Caco-2 (cell line): Measurements from ENCODE around the gene CACNA1C. TPM values are rescaled to one million over a fixed set of nuclear protein-coding genes. Genes with fewer than 3 reads are reported as not detected.

Source experiments
- BruUV-seq: library from RNA; stranded (reverse); fragments of 400-500 nt; replicated peaks from 2 replicates; lab custom pipeline; 2021; lab: Mats Ljungman, UMichigan
- CTCF ChIA-PET: fragments of 300-600 bp; sonication (Branson Sonifier 250); formaldehyde crosslinking; loops from one replicate; lab custom pipeline; 2022; ENCODE audit warnings: antibody characterized with exemption; lab: Charles Lee
- POLR2A ChIA-PET: fragments of 300-600 bp; sonication (Branson Sonifier 250); formaldehyde crosslinking; loops from one replicate; lab custom pipeline; 2022; ENCODE audit warnings: antibody characterized with exemption; lab: Charles Lee
- DNase-seq, 2 experiments: peaks; one replicate each; pipeline versions ENCODE4 v3.0.0 to v3.0.0-alpha.2; 2020 to 2022
- H3K27me3 ChIP-seq: replicated peaks from 2 replicates; pipeline ENCODE4 v1.6.0; 2011; ENCODE audit warnings: low read length; ENCODE audit not compliant: control insufficient read depth, insufficient read depth
- H3K36me3 ChIP-seq: 2 replicates; pipeline ENCODE4 v1.5.1; 2011; ENCODE audit warnings: low read length; ENCODE audit not compliant: control insufficient read depth, insufficient read depth
- H3K4me1 ChIP-seq: fragments of 250-450 bp; sonication (Bioruptor Pico); 2 replicates; pipeline ENCODE4 v1.5.1; 2020; ENCODE audit warnings: mild to moderate bottlenecking
- H3K4me3 ChIP-seq: 2 replicates; pipeline ENCODE4 v1.5.1; 2011; ENCODE audit warnings: low read depth, mild to moderate bottlenecking, control low read depth, low read length
- H3K9me3 ChIP-seq: fragments of 250-450 bp; sonication (Bioruptor Pico); 2 replicates; pipeline ENCODE4 v1.5.1; 2020; ENCODE audit warnings: mild to moderate bottlenecking, moderate library complexity
- H3K27ac Mint-ChIP-seq: one replicate; pipeline ENCODE4 v1.8.0; 2022; ENCODE audit warnings: mixed read lengths; ENCODE audit not compliant: unreplicated experiment
- H3K27me3 Mint-ChIP-seq: one replicate; pipeline ENCODE4 v1.8.0; 2022; ENCODE audit warnings: mixed read lengths; ENCODE audit not compliant: insufficient read depth, unreplicated experiment
- H3K36me3 Mint-ChIP-seq: one replicate; pipeline ENCODE4 v1.8.0; 2022; ENCODE audit warnings: mild to moderate bottlenecking, mixed read lengths; ENCODE audit not compliant: insufficient read depth, unreplicated experiment
- H3K4me1 Mint-ChIP-seq: one replicate; pipeline ENCODE4 v1.8.0; 2022; ENCODE audit warnings: low read depth, mixed read lengths; ENCODE audit not compliant: unreplicated experiment
- H3K4me3 Mint-ChIP-seq: one replicate; pipeline ENCODE4 v1.8.0; 2022; ENCODE audit warnings: mild to moderate bottlenecking, moderate library complexity, mixed read lengths; ENCODE audit not compliant: unreplicated experiment
- H3K9me3 Mint-ChIP-seq: one replicate; pipeline ENCODE4 v1.8.0; 2022; ENCODE audit warnings: mixed read lengths; ENCODE audit not compliant: unreplicated experiment
- intact Hi-C: fragments of 100-400 bp; cut with micrococcal nuclease; formaldehyde crosslinking; loops from one replicate; pipeline ENCODE4 v1.10.0; 2022; ENCODE audit not compliant: unreplicated experiment
- total RNA-seq: library from RNA; stranded (reverse); gene quantifications from 2 replicates; pipeline ENCODE4 v1.2.3, GENCODE V29; 2022
- TF ChIP-seq, protein P1 (sequence below), 2 experiments: fragments of 200-600 bp in 1 of 2; IDR thresholded peaks; 1 replicate in 1 of 2; 2 replicates in 1 of 2; pipeline versions ENCODE4 v1.5.1 to v1.8.0; 2011 to 2022; ENCODE audit warnings: antibody characterized with exemption in 1 of 2, control low read depth in 1 of 2, inconsistent platforms in 1 of 2, low read depth in 1 of 2, low read length in 1 of 2, mild to moderate bottlenecking in 1 of 2, moderate library complexity in 1 of 2; ENCODE audit not compliant: insufficient read depth in 1 of 2, severe bottlenecking in 1 of 2, unreplicated experiment in 1 of 2

Gene CACNA1C
- total RNA-seq, 1 experiment from 2014 or later = not detected

DNA sequence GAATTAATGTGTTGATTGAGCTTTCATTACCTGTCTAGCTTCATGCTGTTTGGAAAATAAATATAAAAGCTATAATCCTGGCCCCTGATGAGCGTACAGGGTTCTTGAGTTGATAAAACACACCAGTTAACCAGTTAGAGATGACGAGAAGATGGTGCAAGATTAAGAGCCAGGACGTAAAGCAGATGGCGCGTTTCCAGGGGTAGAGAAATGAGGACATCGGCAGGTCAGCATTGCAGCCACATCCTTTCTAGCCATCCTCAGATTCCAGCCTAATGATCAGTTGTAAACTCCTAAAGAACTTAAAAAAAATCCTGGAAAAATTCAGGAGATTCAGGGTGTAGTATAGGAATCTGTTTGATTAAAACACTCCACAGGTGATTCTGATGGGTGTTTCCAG, 203.7 kb downstream of the CACNA1C start:
- Histone ChIP-seq H3K36me3 (no peaks in the 10 kb centered on the region), H3K27me3 (no peaks in the 10 kb centered on the region), H3K4me1 (no peaks in the 10 kb centered on the region), H3K9me3 (0 out of 2 replicates have a peak, but pooled peaks cover 9% of the 10 kb centered on the region), H3K4me3 (no peak overlapping the region)
- no peaks in the 10 kb centered on the region for H3K36me3 Mint-ChIP-seq
- no peaks in the 10 kb centered on the region for H3K4me1 Mint-ChIP-seq
- peaks cover 13% of the 10 kb centered on the region for H3K27me3 Mint-ChIP-seq
- CTCF ChIA-PET = no interaction called here
- intact Hi-C loops = no loop called here
- no peak overlapping the region for H3K4me3 Mint-ChIP-seq
- POLR2A ChIA-PET = no interaction called here
- no peak for DNase-seq
- no peak overlapping the region for H3K27ac Mint-ChIP-seq
- peaks cover 22% of the 10 kb centered on the region for H3K9me3 Mint-ChIP-seq
- no TSS peak for BruUV-seq
- TF ChIP-seq, protein P1, sequence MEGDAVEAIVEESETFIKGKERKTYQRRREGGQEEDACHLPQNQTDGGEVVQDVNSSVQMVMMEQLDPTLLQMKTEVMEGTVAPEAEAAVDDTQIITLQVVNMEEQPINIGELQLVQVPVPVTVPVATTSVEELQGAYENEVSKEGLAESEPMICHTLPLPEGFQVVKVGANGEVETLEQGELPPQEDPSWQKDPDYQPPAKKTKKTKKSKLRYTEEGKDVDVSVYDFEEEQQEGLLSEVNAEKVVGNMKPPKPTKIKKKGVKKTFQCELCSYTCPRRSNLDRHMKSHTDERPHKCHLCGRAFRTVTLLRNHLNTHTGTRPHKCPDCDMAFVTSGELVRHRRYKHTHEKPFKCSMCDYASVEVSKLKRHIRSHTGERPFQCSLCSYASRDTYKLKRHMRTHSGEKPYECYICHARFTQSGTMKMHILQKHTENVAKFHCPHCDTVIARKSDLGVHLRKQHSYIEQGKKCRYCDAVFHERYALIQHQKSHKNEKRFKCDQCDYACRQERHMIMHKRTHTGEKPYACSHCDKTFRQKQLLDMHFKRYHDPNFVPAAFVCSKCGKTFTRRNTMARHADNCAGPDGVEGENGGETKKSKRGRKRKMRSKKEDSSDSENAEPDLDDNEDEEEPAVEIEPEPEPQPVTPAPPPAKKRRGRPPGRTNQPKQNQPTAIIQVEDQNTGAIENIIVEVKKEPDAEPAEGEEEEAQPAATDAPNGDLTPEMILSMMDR (IDR thresholded peaks at IDR 0.05; ENCODE audit: insufficient read depth in 1 of 2, low read depth in 1 of 2, low read length in 1 of 2, severe bottlenecking in 1 of 2, unreplicated experiment in 1 of 2) = no peak

DNA sequence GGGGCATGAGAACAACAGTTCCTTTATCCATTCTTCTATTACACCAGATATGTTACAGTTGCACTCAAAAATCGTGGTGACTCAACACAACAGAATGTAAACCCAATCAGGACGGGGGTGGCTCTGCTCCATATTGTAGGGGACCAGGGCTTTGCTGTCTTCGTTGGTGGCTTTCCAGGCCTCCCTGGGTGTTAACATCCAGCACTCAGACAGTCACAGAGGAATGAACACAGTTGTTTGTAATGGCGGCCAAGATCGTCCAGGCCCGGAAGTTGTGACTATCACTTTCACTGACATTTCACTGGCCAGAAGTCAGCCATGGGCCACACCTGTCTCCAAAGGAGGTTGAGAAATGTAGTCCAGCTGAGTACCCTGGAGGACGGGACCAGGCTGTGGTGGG, 204.1 kb downstream of the CACNA1C start:
- Mint-ChIP-seq H3K4me3 (no peak overlapping the region), H3K27ac (no peak overlapping the region), H3K36me3 (no peaks in the 10 kb centered on the region), H3K9me3 (peaks cover 22% of the 10 kb centered on the region), H3K27me3 (peaks cover 13% of the 10 kb centered on the region), H3K4me1 (no peaks in the 10 kb centered on the region)
- ChIA-PET CTCF (no interaction called here), POLR2A (no interaction called here)
- Histone ChIP-seq H3K4me1 (no peaks in the 10 kb centered on the region), H3K27me3 (no peaks in the 10 kb centered on the region), H3K4me3 (no peak overlapping the region), H3K36me3 (no peaks in the 10 kb centered on the region), H3K9me3 (0 out of 2 replicates have a peak, but pooled peaks cover 9% of the 10 kb centered on the region)
- intact Hi-C loops = no loop called here
- no peak for DNase-seq
- TF ChIP-seq, protein P1 (IDR thresholded peaks at IDR 0.05; ENCODE audit: insufficient read depth in 1 of 2, low read depth in 1 of 2, low read length in 1 of 2, severe bottlenecking in 1 of 2, unreplicated experiment in 1 of 2) = no peak
- no TSS peak for BruUV-seq

DNA sequence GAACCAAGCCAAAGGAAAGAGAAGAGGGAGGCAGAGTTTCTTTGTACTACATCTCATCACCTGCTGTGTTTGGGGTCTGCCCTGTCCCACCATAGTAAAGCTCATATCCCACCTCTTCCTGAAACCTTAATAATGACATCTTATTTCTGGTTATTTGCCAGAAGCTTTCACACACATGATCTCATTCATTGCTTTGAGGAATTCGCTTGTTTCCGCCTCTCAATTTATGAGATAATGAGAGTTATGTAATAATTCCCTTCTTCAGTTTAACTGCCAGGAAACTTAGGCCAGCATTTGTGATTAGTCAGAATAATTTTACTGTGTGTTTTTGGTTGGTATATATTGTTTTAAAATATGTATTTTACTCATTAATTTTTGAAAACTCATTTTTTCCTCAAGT, 205.2 kb downstream of the CACNA1C start:
- Mint-ChIP-seq H3K9me3 (peaks cover 22% of the 10 kb centered on the region), H3K27ac (no peak overlapping the region), H3K27me3 (peaks cover 13% of the 10 kb centered on the region), H3K36me3 (no peaks in the 10 kb centered on the region), H3K4me1 (no peaks in the 10 kb centered on the region), H3K4me3 (no peak overlapping the region)
- Histone ChIP-seq H3K36me3 (no peaks in the 10 kb centered on the region), H3K27me3 (no peaks in the 10 kb centered on the region), H3K4me3 (no peak overlapping the region), H3K4me1 (no peaks in the 10 kb centered on the region), H3K9me3 (0 out of 2 replicates have a peak, but pooled peaks cover 9% of the 10 kb centered on the region)
- no peak for DNase-seq
- BruUV-seq = no TSS peak
- ChIA-PET CTCF (no interaction called here), POLR2A (no interaction called here)
- TF ChIP-seq, protein P1 (IDR thresholded peaks at IDR 0.05; ENCODE audit: insufficient read depth in 1 of 2, low read depth in 1 of 2, low read length in 1 of 2, severe bottlenecking in 1 of 2, unreplicated experiment in 1 of 2) = no peak
- intact Hi-C loops = no loop called here
